Occipital lobe (tissue), 2 donors: ENCODE measurements around the gene RPS6KA2. TPM values are rescaled to one million over a fixed set of nuclear protein-coding genes. Genes with fewer than 3 reads are reported as not detected.
"Not testable (repeated sequence)": the region's sequence is repeated elsewhere in the genome, so short reads cannot be mapped to it uniquely, and the experiment has no call there.

ENCODE experiments used
- DNase-seq: peaks from one replicate; lab custom pipeline; 2025; lab: John Stamatoyannopoulos, UW
- total RNA-seq: library from RNA; depleted of rRNA; stranded (reverse); fragments of >200 nt; gene quantifications from one replicate; pipeline ENCODE4 v1.2.3, GENCODE V29; 2014

The RPS6KA2 gene
- total RNA-seq, 1 donor from 2014 or later = 18.4 TPM

GRCh38 chr6:166595061-166595780 lies 31.8 kb downstream of the RPS6KA2 start:
- DNase-seq = no peak

- DNase-seq = no peak
Observed at GRCh38 chr6:166592821-166593220, 34.2 kb downstream of the RPS6KA2 start.

GRCh38 chr6:166591961-166592520 lies 35.0 kb downstream of the RPS6KA2 start:
- DNase-seq = no peak

GRCh38 chr6:166591026-166591425 lies 36.0 kb downstream of the RPS6KA2 start:
- no peak for DNase-seq

- no peak for DNase-seq
Observed at GRCh38 chr6:166589786-166590574, 37.1 kb downstream of the RPS6KA2 start.

- DNase-seq = no peak
Observed at GRCh38 chr6:166589337-166589731, 37.7 kb downstream of the RPS6KA2 start.

GRCh38 chr6:166588691-166589336 lies 38.2 kb downstream of the RPS6KA2 start:
- DNase-seq = no peak

- DNase-seq = no peak
Observed at GRCh38 chr6:166587631-166588413, 39.2 kb downstream of the RPS6KA2 start.

- no peak for DNase-seq
Observed at GRCh38 chr6:166586424-166587156, 40.5 kb downstream of the RPS6KA2 start, which contains the start of gene RAMACL. Gene RAMACL (minus strand): TSS chr6:166586678. CDS start chr6:166586477, 201 bp downstream.

- no peak for DNase-seq
Observed at GRCh38 chr6:166584853-166585429, 42.1 kb downstream of the RPS6KA2 start.

- no peak for DNase-seq
Observed at GRCh38 chr6:166584155-166584554, 42.9 kb downstream of the RPS6KA2 start.

GRCh38 chr6:166583230-166583965 lies 43.7 kb downstream of the RPS6KA2 start:
- DNase-seq = no peak

GRCh38 chr6:166582258-166582657 lies 44.8 kb downstream of the RPS6KA2 start:
- DNase-seq = no peak

GRCh38 chr6:166581801-166582200 lies 45.2 kb downstream of the RPS6KA2 start:
- DNase-seq = not testable (repeated sequence)

GRCh38 chr6:166581091-166581511 lies 46.0 kb downstream of the RPS6KA2 start:
- DNase-seq = no peak

- no peak for DNase-seq
Observed at GRCh38 chr6:166580076-166581050, 46.7 kb downstream of the RPS6KA2 start.

- no peak for DNase-seq
Observed at GRCh38 chr6:166579237-166579850, 47.7 kb downstream of the RPS6KA2 start.
